Erythroblast (primary cell): ENCODE data around the gene MTMR8.

Source experiments
- DNase-seq, 2 experiments: peaks; one replicate each; lab custom pipeline; 2025; lab: John Stamatoyannopoulos, UW
- GATA1 ChIP-seq: IDR thresholded peaks from 2 replicates; pipeline ENCODE4 v1.6.1; 2011; ENCODE audit warnings: low read depth, mild to moderate bottlenecking, control low read depth, low read length, moderate library complexity
- POLR2A ChIP-seq: IDR thresholded peaks from 2 replicates; pipeline ENCODE4 v1.6.1; 2011; ENCODE audit warnings: mild to moderate bottlenecking, low read length

Gene MTMR8

GRCh38 chrX:64350521-64350920, 44.7 kb downstream of the MTMR8 start:
- no peak for DNase-seq
- no peak for TF ChIP-seq GATA1
- no peak for TF ChIP-seq POLR2A

- DNase-seq, result no peak
- no peak for TF ChIP-seq GATA1
- TF ChIP-seq POLR2A, result no peak
Observed at GRCh38 chrX:64350047-64350446, 45.2 kb downstream of the MTMR8 start.

- no peak for TF ChIP-seq POLR2A
- TF ChIP-seq GATA1, result no peak
- no peak for DNase-seq
Observed at GRCh38 chrX:64342811-64343210, 52.4 kb downstream of the MTMR8 start.

DNA sequence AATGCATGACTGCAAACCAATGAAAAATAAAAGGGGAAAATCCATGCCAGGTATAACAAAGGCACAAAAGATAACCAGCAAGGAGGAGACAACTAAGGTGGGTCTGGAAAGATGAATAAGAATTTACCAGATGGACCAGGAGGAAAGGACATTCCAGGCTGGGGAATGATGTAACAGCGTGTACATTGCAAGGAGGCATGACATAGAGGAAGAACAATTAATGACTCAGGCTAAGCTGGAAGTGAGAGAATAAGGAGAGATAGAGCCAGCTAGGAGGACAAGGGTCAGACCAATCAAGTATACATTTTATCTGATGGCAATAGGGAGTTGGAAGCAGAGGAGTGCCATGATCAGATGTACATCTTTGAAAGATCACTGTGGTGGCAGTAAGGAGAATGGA, 57.0 kb downstream of the MTMR8 start:
- TF ChIP-seq GATA1 (no peak), POLR2A (no peak)

DNA sequence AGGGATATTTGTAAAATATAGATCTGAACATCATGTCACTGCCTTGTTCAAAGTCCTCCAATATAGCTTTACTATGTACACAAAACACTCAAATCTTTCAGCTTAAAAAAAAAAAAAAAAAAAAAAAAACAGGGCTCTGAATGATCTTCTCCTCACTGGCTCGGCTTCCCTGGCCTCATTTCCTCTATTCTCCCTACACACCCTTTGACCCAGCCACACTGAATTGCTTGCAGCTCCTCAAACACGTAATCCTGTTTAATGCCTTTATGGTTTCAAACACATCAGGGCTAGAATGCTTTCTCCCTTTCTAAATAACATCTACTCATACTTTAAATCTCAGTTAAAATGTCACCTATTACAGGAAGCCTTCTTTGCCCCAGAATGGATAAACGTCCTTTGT, 60.8 kb downstream of the MTMR8 start:
- TF ChIP-seq GATA1, result no peak
- no peak for TF ChIP-seq POLR2A
- no peak for DNase-seq

More for the DNA sequence above, 57.0 kb downstream of the MTMR8 start:
- no peak for DNase-seq

- no peak for TF ChIP-seq POLR2A
- no peak for TF ChIP-seq GATA1
- no peak for DNase-seq
Observed at GRCh38 chrX:64330284-64330683, 65.0 kb downstream of the MTMR8 start.

- DNase-seq, result no peak
- TF ChIP-seq GATA1 (no peak), POLR2A (no peak)
Observed at GRCh38 chrX:64321507-64321906, 73.7 kb downstream of the MTMR8 start.

DNA sequence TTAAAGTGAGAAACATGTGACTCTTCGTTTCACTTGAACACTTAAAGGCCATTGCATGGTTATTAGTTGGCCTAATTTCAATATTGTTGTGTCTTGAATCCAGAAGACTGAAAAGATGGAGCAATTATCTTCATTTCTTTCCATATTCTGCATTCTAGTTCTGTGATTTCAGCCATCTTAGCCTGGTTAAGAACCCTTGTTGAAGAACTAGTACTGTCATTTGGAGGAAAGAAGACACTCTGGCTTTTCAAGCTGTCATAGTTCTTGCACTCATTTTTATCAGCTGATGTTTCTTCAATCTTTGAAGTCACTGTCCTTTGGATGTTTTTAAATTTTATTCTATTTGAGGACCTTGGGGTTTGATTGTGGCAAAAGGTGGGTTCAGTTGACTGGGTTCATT, 81.6 kb downstream of the MTMR8 start:
- TF ChIP-seq GATA1 (no peak), POLR2A (no peak)

GRCh38 chrX:64306712-64307111, 88.5 kb downstream of the MTMR8 start:
- DNase-seq, result no peak
- TF ChIP-seq POLR2A (no peak), GATA1 (no peak)

More for the DNA sequence above, 81.6 kb downstream of the MTMR8 start:
- no peak for DNase-seq

- DNase-seq, result no peak
- TF ChIP-seq GATA1 (no peak), POLR2A (no peak)
Observed at GRCh38 chrX:64291123-64291522, 104.1 kb downstream of the MTMR8 start.

- TF ChIP-seq GATA1 (no peak), POLR2A (no peak)
- no peak for DNase-seq
Observed at GRCh38 chrX:64265265-64265664, 130.0 kb downstream of the MTMR8 start.

DNA sequence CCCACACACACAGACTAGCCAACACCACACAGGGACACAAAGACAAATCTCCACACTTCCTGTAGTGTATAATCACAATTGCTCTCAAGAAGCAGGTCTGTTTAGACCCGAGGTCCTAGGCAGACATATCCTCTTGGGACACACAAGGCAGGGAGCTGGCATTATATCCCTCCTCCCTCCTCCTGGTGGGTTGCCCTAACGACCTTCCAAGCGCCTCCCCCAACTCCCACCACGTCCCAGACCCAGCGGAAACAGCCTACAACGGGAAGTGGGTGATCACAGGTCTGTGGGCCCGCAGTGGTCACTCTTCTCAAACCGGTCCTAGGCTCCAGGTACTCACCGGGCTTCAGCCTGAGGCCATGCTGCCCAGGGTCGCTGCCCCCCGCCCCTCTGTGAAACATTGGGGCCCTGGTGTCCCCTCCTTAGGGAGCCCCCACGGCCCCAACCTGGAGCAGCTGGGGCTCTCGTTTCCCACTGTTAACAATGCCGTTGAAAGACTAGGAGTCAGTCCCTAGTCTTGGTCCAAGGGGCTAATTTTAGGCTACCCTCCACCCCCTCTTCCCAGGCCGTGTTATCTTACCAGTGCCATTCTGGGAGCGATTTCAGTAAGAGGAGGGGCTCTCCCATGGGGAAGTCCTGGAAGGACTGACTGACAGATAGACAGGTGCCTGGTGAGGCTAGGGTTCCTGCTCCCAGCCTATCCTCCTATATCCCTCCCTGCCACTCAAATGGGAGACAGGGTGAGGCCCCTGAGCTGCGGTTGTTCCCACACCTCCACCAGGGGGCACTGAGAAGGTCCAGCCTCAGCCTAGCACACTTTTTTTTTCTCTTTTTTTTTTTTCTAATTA, 164.9 kb downstream of the MTMR8 start, which contains the start of gene ASB12:
Gene ASB12, minus strand, starts transcription at position 485 of the 848 bp plus-strand sequence. CDS start 4,957 bp downstream, outside the sequence.
- DNase-seq, result no peak
- no peak for TF ChIP-seq POLR2A
- TF ChIP-seq GATA1, result no peak

- DNase-seq, result no peak
- TF ChIP-seq GATA1 (no peak), POLR2A (no peak)
Observed at GRCh38 chrX:64229154-64229553, 166.1 kb downstream of the MTMR8 start.
